Thyroid gland (tissue), 4 donors: Measurements from ENCODE around the gene ATXN7L1.

ENCODE experiments used
- CTCF ChIP-seq, 6 experiments: fragments of 200-600 bp in 3 of 6; fragments of 450-650 bp in 3 of 6; sonication (generic) in 3 of 6; IDR thresholded peaks; one replicate each; pipeline ENCODE4 v1.5.1; 2016 to 2019; ENCODE audit warnings: antibody characterized with exemption in 6 of 6, mild to moderate bottlenecking in 2 of 6, inconsistent platforms in 1 of 6, moderate library complexity in 1 of 6
- POLR2A ChIP-seq, 2 donors: fragments of 450-650 bp; IDR thresholded peaks; one replicate each; pipeline ENCODE4 v1.6.1; 2017; ENCODE audit warnings: antibody characterized with exemption in 2 of 2, mild to moderate bottlenecking in 2 of 2, moderate library complexity in 1 of 2

DNA sequence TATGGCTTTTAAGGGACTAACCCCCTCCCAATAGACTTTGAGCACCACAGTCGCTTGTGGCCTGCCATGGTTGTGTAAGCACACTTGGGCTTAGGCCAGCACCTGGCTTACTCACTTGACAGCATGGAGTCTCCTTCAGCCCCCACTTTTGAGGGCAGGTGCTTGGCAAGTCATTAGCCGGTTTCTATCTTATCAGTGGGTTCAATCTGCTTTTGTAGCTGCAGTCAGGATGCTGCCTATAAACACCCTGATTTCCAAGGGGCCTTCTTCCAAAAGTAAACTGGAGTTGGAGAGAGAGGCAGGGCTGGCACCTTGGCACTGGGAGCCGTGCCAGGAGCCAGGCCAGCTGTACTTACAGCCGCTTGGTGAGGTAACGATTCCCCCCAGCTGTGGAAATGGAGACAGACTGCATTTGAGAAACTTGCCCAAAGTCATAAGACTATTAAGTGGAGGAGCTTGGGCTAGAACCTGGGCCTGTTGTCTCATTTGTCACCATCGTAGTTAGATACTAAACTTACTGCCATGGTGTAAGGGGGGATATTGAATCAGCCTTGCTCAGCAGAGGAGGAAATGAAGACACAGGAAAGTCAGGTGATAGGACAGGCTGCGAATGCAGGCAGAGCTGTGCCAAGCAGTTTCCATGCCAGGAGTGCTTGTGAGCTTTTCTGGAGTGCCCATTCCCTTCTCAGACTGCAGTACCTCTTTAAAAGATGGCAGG, 202.9 kb downstream of the ATXN7L1 start:
- TF ChIP-seq CTCF (IDR thresholded peaks at IDR 0.05) (no peak), POLR2A (IDR thresholded peaks at IDR 0.05) (no peak)
